Ovary (tissue), 3 donors: ENCODE measurements around the gene GRID2.

Source experiments
- CTCF ChIP-seq, 3 donors: fragments of 450-650 bp in 2 of 3; fragments of 200-600 bp in 1 of 3; IDR thresholded peaks; one replicate each; pipeline versions ENCODE4 v1.5.1 to v1.8.0; 2016 to 2022; ENCODE audit warnings: antibody characterized with exemption in 3 of 3, mild to moderate bottlenecking in 1 of 3
- EP300 ChIP-seq: sonication (generic); formaldehyde crosslinking; IDR thresholded peaks from one replicate; pipeline ENCODE4 v1.6.1; 2017; ENCODE audit warnings: antibody characterized with exemption
- donor health status: DM: no; HTN: no; CAD: no.

- TF ChIP-seq EP300: no peak
- TF ChIP-seq CTCF (IDR thresholded peaks at IDR 0.05): no peak
These were observed 1092.5 kb downstream of the GRID2 start for GRCh38 chr4:93396272-93396671.
